Heart right ventricle (tissue), 16 donors: ENCODE results near the gene ZNF385B. TPM values are rescaled to one million over a fixed set of nuclear protein-coding genes. Genes with fewer than 3 reads are reported as not detected.

Source experiments
- ATAC-seq, 8 donors: fragments of 200-7000 bp; cut with Tn5 transposase; one replicate each; pipeline ENCODE4 v1.9.1; 2020; ENCODE audit warnings: mild to moderate bottlenecking in 8 of 8, moderate library complexity in 8 of 8, moderate number of reproducible peaks in 1 of 8
- DNase-seq, 2 donors: peaks; one replicate each; pipeline ENCODE4 v3.0.0-alpha.2; 2020
- H3K27ac ChIP-seq, 10 donors: fragments of 200-600 bp; sonication (generic) in 2 of 10; one replicate each; pipeline versions ENCODE4 v1.5.0 to v1.8.0; 2020 to 2022; ENCODE audit warnings: mild to moderate bottlenecking in 3 of 10
- H3K27me3 ChIP-seq, 7 donors: fragments of 200-600 bp; one replicate each; pipeline ENCODE4 v1.8.0; 2021 to 2022; ENCODE audit warnings: mild to moderate bottlenecking in 2 of 7
- H3K36me3 ChIP-seq, 9 donors: fragments of 200-600 bp; sonication (generic) in 1 of 9; one replicate each; pipeline versions ENCODE4 v1.5.0 to v1.8.0; 2020 to 2022; ENCODE audit warnings: mild to moderate bottlenecking in 2 of 9
- H3K4me1 ChIP-seq, 9 donors: fragments of 200-600 bp; sonication (generic) in 1 of 9; one replicate each; pipeline versions ENCODE4 v1.5.0 to v1.8.0; 2020 to 2022; ENCODE audit warnings: mild to moderate bottlenecking in 4 of 9
- H3K4me3 ChIP-seq, 10 donors: fragments of 200-600 bp; sonication (generic) in 2 of 10; one replicate each; pipeline versions ENCODE4 v1.5.0 to v1.8.0; 2020 to 2022; ENCODE audit warnings: mild to moderate bottlenecking in 7 of 10, moderate library complexity in 2 of 10
- H3K9me3 ChIP-seq, 11 donors: fragments of 200-600 bp in 10 of 11; sonication (generic) in 2 of 11; one replicate each; pipeline versions ENCODE4 v1.5.0 to v1.8.0; 2013 to 2022; ENCODE audit warnings: mild to moderate bottlenecking in 2 of 11, control low read depth in 1 of 11, moderate library complexity in 1 of 11
- WGBS, 2 donors: extraction: QIAGEN DNeasy Blood & Tissue Kit; methylation state at CpG; one replicate each; pipeline ENCODE4 v1.1.7; 2013; ENCODE audit warnings: inconsistent platforms in 1 of 2; 5-methylcytosine and 5-hydroxymethylcytosine counted together
- intact Hi-C, 10 donors: fragments of 100-400 bp; cut with DNase I; formaldehyde crosslinking; loops; one replicate each; pipeline versions ENCODE4 v1.11.1 to v1.14.2; 2022
- polyA plus RNA-seq, 2 donors: library from polyadenylated mRNA; stranded (reverse); fragments of 200-250 nt; gene quantifications; one replicate each; pipeline ENCODE4 v1.2.3, GENCODE V29; 2013
- total RNA-seq, 10 donors: library from RNA; stranded (reverse); fragmentation: NEBNext Ultra II Directional in 3 of 10; extraction: Animal tissue kit (Norgen Biotek cat#: 25700) in 3 of 10; gene quantifications; one replicate each; pipeline versions ENCODE4 v1.2.1 to v1.2.4, GENCODE V29; 2021 to 2023
- TF ChIP-seq, protein P1 (sequence below), 9 donors: fragments of 200-600 bp; sonication (generic) in 2 of 9; IDR thresholded peaks; one replicate each; pipeline versions ENCODE4 v1.5.0 to v1.8.0; 2021 to 2022; ENCODE audit warnings: antibody characterized with exemption in 9 of 9, mild to moderate bottlenecking in 5 of 9, moderate library complexity in 1 of 9
- donor health status: Arrhythmogenic right ventricular cardiomyopathy.
- donor health status: ischemic (EF 13 %, LVEDD 7.1; RV severe dilation, severe dysfunction).
- donor health status: healthy with polysubstance abuse.
- donor health status: DM: no; HTN: yes; CAD: no.
- donor health status: DM: no; HTN: no; CAD: no.
- donor health status: ischemic (EF 25% LVEDD 6.9; RV normal size, moderate dysfunction).
- donor health status: ischemic (EF 25% LVEDD 5.7; RV mildly dilated, moderate dysfunction).
- donor health status: healthy.
- donor health status: DM: yes; HTN: yes; CAD: no.
- donor health status: Ischemic cardiomyopathy.
- donor health status: ischemic (EF 35%, LVEDD 5.7; RV mildly dilated, moderate dysfunction).
- donor health status: nonischemic (EF 11% LVEDD 7.7; RV severe dilation, severe dysfunction).
- donor health status: DM: yes; HTN: yes; CAD: no.
- donor health status: PGD.
- donor health status: ischemic (EF 29% LVEDD 5.4; RV normal size, mild dysfunction).
- donor health status: nonischemic (EF 23%, LVEDD 6.1; RV moderate dilation, normal function).

ZNF385B gene
- total and polyA plus RNA-seq, 12 donors = 0.19 to 19.7 (median 1.7) TPM

DNA sequence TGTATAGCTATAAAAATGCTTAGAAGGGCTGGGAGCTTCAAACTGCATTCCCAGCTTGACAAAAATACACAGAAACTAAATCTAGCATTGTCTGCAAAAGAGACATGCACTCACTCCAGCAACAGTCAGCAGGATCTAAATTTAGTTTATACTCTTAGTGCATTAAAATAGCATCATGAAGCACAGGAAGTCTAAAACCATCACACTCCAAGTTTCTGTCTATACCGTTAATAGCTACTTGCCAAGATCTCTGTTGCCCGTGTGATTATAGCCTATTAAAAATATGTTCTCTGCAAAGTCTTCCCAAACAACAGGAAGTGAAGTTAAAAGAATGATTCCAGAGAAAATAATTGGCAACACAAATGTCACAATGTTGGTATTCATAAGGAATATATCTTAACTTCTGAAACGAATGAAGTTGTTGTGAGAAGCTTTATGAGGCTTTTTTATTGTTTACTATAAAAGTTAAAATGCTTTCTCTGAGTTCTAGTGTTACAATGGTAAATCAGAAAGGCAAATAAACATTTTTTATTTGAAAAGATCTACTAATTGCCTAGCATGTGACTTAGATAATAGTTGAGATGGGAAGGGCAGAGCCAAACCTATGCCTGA is 184.2 kb downstream of the ZNF385B start:
- Histone ChIP-seq H3K4me3 (no peak overlapping the region), H3K27me3 (no peaks in the 10 kb centered on the region), H3K9me3 (peaks cover 0 to 4% (median 0%) of the 10 kb centered on the region in 11 donors), H3K27ac (peak overlapping the region in 9 of 10 donors; percentile 9 to 65 (median 48)), H3K4me1 (peaks cover 2 to 26% (median 18%) of the 10 kb centered on the region in 9 donors), H3K36me3 (no peaks in the 10 kb centered on the region)
- 2 to 7% methylated on average over 3 of the region's 3 CpGs for WGBS, 2 donors
- ATAC-seq (peak; percentile 75 to 97 (median 88)), DNase-seq (no peak)
- TF ChIP-seq, protein P1, sequence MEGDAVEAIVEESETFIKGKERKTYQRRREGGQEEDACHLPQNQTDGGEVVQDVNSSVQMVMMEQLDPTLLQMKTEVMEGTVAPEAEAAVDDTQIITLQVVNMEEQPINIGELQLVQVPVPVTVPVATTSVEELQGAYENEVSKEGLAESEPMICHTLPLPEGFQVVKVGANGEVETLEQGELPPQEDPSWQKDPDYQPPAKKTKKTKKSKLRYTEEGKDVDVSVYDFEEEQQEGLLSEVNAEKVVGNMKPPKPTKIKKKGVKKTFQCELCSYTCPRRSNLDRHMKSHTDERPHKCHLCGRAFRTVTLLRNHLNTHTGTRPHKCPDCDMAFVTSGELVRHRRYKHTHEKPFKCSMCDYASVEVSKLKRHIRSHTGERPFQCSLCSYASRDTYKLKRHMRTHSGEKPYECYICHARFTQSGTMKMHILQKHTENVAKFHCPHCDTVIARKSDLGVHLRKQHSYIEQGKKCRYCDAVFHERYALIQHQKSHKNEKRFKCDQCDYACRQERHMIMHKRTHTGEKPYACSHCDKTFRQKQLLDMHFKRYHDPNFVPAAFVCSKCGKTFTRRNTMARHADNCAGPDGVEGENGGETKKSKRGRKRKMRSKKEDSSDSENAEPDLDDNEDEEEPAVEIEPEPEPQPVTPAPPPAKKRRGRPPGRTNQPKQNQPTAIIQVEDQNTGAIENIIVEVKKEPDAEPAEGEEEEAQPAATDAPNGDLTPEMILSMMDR (IDR thresholded peaks at IDR 0.05) = no peak
- intact Hi-C loops = loop anchor here in 1 of 10 donors (10.0 kb wide), 1 partner anchor 82 kb away; no protein-coding TSS in a partner anchor

DNA sequence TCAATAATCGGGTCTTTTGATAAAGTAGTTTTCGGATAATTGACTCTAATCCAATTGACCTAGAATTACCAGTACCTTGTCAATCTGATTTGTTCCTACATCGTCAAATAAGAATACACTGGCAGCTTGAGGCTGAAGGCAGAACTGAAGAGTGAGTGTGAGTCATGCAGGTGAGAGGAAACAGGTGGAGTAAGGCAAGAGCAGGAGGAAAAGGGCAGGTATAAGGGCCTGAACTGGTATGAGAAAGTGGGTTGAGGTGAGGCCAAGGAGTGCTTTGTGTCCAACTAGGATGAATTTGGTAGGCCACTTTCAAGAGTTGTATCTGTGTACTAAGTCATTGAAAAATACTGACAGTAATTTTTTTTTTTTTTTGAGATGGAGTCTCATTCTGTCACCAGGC is 186.0 kb downstream of the ZNF385B start:
- DNase-seq = no peak
- no peaks in the 10 kb centered on the region for H3K36me3 ChIP-seq
- ATAC-seq = no peak
- TF ChIP-seq, protein P1 (IDR thresholded peaks at IDR 0.05) = no peak
- peaks cover 0 to 4% (median 0%) of the 10 kb centered on the region in 11 donors for H3K9me3 ChIP-seq
- H3K4me3 ChIP-seq = no peak overlapping the region
- 94 to 98% methylated on average over 3 of the region's 3 CpGs for WGBS, 2 donors
- intact Hi-C loops = loop anchor here in 1 of 10 donors (10.0 kb wide), 1 partner anchor 81 kb away; no protein-coding TSS in a partner anchor
- H3K4me1 ChIP-seq = peaks cover 2 to 26% (median 18%) of the 10 kb centered on the region in 9 donors
- no peaks in the 10 kb centered on the region for H3K27me3 ChIP-seq
- no peak overlapping the region for H3K27ac ChIP-seq

DNA sequence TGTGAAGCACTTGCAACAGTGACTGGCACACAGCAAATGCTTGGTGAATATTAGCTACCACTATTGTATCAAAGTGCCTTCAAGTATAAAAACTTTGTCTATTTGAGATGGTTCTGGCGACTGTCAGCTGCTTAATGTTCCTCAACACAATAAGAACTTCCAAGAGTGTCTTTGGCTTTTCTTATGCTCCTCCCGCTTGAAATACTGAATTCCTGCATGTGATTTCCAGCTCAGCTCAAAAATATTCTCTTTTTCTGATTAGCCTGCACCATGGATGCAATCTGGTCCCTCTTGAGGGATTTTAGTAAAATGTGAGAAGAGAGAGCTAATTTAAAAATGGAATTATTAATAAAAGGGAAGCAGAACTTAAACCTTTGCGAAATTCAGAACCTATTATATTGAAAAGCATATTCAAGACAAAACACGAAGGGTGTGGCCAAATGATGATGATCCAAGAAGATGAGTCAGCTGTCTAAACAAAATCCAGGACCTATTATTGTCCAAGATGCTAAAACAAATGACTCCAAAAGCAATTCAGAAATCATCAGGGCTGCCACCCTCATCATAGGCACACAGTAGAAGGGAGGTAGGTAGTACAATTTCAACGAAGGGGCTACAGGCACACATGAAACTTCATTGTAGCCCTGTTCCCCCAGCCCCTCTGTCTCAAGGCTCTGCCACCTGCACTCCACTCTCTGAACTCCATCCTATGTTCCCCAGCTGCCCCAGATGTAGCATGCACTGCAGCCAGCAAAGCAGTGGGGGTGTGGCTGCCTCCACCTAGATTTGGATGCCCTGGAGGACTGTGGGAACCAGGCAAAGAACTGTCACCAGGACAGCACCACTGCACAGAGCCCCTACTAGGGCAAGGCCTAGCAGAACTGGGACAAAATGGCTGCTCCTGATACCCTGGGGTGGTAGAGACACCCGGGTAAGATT is 190.1 kb downstream of the ZNF385B start:
- no peak for ATAC-seq
- H3K27me3 ChIP-seq = no peaks in the 10 kb centered on the region
- no peak for DNase-seq
- H3K27ac ChIP-seq = no peak overlapping the region
- TF ChIP-seq, protein P1 (IDR thresholded peaks at IDR 0.05) = no peak
- peaks cover 0 to 4% (median 0%) of the 10 kb centered on the region in 11 donors for H3K9me3 ChIP-seq
- intact Hi-C loops = loop anchor here in 1 of 10 donors (10.0 kb wide), 1 partner anchor 77 kb away; no protein-coding TSS in a partner anchor
- H3K36me3 ChIP-seq = no peaks in the 10 kb centered on the region
- H3K4me3 ChIP-seq = no peak overlapping the region
- peaks cover 0 to 2% (median under 1%) of the 10 kb centered on the region in 9 donors for H3K4me1 ChIP-seq
- 77 to 85% methylated on average over 6 of the region's 6 CpGs for WGBS, 2 donors

DNA sequence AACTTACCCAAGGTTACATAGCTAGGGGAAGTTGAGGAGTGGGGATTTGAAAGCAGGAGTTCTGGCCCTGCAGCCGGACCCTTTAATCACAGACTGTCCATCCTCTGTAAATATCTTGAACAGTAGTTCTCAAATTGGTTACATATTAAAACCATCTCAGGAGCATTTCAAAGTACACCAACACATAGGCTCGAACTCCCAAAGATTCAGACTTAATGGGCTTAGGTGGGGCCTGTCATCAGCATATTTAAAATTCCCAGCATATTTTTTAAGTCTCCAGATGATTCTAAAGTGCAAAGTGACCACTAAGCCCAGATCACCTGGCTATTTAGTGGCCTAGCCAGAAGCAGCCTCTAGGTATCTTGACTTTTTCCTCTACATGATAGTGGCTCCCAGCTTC is 192.2 kb downstream of the ZNF385B start:
- no peak for ATAC-seq
- no peaks in the 10 kb centered on the region for H3K36me3 ChIP-seq
- no peaks in the 10 kb centered on the region for H3K27me3 ChIP-seq
- no peak for DNase-seq
- no peak overlapping the region for H3K4me3 ChIP-seq
- no peak overlapping the region for H3K27ac ChIP-seq
- intact Hi-C loops = no loop called here
- peaks cover 0 to 4% (median 0%) of the 10 kb centered on the region in 11 donors for H3K9me3 ChIP-seq
- 80 to 86% methylated on average over 2 of the region's 2 CpGs for WGBS, 2 donors
- no peaks in the 10 kb centered on the region for H3K4me1 ChIP-seq
- TF ChIP-seq, protein P1 (IDR thresholded peaks at IDR 0.05) = no peak
